A549 (cell line): Measurements from ENCODE around the gene ST6GAL1.
"Not testable (repeated sequence)": the region's sequence is repeated elsewhere in the genome, so short reads cannot be mapped to it uniquely, and the experiment has no call there.

ENCODE experiments used
- CTCF ChIP-seq: fragments of >200 bp; sonication (Bioruptor Twin); formaldehyde crosslinking; IDR thresholded peaks from 3 replicates; pipeline ENCODE4 v1.5.1; 2016
- POLR2A ChIP-seq: IDR thresholded peaks from 2 replicates; pipeline ENCODE4 v1.6.1; 2012; ENCODE audit warnings: mild to moderate bottlenecking, low read length
- POLR2AphosphoS2 ChIP-seq: conservative IDR thresholded peaks from 2 replicates; pipeline ENCODE4 v1.6.1; 2012; ENCODE audit warnings: low read length, improper control_type of control experiment, inconsistent platforms
- TF ChIP-seq, protein P1 (sequence below): fragments of 450-650 bp; IDR thresholded peaks from 2 replicates; pipeline ENCODE4 v1.6.1; 2014; ENCODE audit warnings: antibody characterized with exemption
- TF ChIP-seq, protein P2 (sequence below): fragments of 200-600 bp; sonication (generic); IDR thresholded peaks from 2 replicates; pipeline ENCODE4 v1.6.1; 2016; ENCODE audit warnings: antibody characterized with exemption, mild to moderate bottlenecking, moderate library complexity

DNA sequence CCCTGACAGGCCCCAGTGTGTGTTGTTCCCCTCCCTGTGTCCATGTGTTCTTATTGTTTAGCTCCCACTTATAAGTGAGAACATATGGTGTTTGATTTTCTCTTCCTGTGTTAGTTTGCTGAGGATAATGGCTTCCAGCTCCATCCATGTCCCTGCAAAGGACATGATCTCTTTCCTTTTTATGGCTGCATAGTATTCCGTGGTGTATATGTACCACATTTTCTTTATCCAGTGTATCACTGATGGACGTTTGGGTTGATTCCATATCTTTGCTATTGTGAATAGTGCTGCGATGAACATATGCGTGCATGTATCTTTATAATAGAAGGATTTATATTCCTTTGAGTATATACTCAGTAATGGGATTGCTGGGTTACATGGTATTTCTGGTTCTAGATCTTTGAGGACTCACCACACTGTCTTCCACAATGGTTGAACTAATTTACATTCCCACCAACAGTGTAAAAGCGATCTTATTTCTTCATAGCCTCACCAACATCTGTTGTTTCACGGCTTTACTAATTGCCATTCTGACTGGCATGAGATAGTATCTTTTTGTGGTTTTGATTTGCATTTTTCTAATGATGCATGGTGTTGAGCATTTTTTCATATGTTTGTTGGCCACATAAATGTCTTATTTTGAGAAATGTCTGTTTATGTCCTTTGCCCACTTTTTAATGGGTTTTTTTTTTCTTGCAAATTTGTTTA is 23.8 kb downstream of the ST6GAL1 start:
- TF ChIP-seq CTCF, POLR2A, POLR2AphosphoS2: not testable (repeated sequence)
- TF ChIP-seq, protein P1, sequence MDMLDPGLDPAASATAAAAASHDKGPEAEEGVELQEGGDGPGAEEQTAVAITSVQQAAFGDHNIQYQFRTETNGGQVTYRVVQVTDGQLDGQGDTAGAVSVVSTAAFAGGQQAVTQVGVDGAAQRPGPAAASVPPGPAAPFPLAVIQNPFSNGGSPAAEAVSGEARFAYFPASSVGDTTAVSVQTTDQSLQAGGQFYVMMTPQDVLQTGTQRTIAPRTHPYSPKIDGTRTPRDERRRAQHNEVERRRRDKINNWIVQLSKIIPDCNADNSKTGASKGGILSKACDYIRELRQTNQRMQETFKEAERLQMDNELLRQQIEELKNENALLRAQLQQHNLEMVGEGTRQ, result not testable (repeated sequence)
- TF ChIP-seq, protein P2, sequence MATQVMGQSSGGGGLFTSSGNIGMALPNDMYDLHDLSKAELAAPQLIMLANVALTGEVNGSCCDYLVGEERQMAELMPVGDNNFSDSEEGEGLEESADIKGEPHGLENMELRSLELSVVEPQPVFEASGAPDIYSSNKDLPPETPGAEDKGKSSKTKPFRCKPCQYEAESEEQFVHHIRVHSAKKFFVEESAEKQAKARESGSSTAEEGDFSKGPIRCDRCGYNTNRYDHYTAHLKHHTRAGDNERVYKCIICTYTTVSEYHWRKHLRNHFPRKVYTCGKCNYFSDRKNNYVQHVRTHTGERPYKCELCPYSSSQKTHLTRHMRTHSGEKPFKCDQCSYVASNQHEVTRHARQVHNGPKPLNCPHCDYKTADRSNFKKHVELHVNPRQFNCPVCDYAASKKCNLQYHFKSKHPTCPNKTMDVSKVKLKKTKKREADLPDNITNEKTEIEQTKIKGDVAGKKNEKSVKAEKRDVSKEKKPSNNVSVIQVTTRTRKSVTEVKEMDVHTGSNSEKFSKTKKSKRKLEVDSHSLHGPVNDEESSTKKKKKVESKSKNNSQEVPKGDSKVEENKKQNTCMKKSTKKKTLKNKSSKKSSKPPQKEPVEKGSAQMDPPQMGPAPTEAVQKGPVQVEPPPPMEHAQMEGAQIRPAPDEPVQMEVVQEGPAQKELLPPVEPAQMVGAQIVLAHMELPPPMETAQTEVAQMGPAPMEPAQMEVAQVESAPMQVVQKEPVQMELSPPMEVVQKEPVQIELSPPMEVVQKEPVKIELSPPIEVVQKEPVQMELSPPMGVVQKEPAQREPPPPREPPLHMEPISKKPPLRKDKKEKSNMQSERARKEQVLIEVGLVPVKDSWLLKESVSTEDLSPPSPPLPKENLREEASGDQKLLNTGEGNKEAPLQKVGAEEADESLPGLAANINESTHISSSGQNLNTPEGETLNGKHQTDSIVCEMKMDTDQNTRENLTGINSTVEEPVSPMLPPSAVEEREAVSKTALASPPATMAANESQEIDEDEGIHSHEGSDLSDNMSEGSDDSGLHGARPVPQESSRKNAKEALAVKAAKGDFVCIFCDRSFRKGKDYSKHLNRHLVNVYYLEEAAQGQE, result not testable (repeated sequence)
